SH-SY5Y (cell line): ENCODE measurements around the gene LAMC2.

ENCODE experiments used
- GATA2 ChIP-seq: IDR thresholded peaks from 2 replicates; pipeline ENCODE4 v1.6.1; 2011; ENCODE audit warnings: mild to moderate bottlenecking, low read depth, low read length
- GATA3 ChIP-seq: IDR thresholded peaks from 2 replicates; pipeline ENCODE4 v1.6.1; 2011; ENCODE audit warnings: low read depth, mild to moderate bottlenecking, low read length, moderate library complexity

GRCh38 chr1:183293876-183294275, 107.8 kb downstream of the LAMC2 start:
- no peak for TF ChIP-seq GATA2
- no peak for TF ChIP-seq GATA3
